Measurements from ENCODE around the gene SLC8A1.

SLC8A1 gene

DNA sequence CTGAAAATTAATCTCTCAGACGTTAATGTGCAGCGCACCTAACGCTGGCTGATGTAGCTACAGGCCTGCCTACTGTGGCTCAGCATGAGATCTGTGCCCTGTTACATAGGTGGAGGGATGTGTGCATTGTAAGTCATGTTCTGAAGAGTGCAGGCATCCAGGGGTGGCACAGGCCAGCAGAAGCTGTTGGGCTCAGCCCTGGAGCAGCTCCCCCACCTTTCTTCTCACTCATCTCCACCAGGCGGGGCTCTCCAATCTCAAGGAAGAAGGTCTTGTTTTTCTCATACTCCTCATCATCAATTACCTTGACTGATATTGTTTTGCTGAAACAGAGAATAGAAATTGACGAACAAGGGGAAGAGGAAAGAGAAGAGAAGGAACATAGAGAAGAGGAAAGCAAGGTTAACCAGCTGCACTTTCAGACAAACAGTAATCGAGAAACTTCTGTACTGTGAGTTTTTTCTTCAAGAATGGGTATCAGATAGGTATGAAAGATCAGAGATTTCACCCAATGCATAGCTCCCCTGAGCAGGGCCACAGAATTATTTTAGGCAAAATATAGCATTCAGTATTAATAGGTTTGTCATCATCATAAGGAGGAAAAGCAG is 273.6 kb downstream of the SLC8A1 start:
- DNase-seq = no peak

DNA sequence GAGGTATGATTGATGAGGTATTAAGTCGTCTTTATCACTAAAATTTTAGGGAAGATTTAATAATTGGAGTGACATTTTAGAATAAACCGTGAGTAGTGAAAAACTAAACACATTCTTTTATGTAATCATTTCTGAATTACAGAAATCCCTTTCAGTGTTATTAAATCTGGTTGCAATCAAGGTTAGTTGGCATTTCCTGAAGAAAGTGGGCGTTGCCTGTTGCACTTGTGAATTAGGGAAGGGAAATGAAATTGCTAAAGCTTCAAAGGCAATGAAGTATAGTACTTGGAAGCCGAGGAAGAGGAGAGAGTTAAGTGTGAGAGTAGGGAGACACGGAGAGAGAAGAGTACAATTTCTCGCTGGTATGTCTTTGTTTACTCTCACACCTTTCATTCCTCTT is 274.5 kb downstream of the SLC8A1 start:
- DNase-seq = no peak

DNA sequence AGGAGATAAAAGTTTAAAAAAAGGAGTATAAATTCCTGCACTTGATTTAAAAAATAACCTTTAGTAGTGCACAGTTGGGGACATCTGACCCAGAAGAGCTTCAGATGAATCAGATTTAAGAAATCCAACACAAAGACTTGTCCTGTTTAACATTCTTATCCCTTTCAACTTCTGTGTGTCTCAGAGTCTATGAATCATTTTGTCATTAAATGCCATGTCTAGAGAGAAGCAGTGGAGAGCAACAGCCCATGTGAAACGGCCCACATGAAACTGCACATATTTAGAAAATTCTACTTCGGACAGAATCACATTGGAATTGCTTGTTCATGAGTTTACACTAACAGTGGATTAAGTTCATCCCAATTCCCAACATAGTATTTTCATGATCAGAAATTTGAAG is 278.6 kb downstream of the SLC8A1 start:
- DNase-seq = no peak

DNA sequence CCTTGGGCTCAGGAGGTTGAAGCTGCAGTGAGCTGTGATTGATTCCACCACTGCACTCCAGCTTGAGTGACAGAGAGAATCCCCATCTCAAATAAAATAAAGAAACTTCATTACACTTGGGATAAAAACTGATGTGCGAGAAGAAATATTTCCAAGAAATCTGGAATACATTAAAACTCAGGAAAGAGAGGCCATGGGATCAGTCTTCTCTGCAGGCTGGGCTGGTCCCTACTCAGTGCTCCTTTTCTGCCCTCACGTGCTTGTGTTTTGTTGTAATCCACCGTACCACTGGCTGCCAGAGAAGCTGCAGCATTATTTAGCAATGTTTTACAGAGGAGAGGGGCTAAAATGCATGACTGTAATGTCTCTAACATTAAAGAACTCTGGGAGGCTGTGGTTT is 282.0 kb downstream of the SLC8A1 start:
- DNase-seq = no peak

DNA sequence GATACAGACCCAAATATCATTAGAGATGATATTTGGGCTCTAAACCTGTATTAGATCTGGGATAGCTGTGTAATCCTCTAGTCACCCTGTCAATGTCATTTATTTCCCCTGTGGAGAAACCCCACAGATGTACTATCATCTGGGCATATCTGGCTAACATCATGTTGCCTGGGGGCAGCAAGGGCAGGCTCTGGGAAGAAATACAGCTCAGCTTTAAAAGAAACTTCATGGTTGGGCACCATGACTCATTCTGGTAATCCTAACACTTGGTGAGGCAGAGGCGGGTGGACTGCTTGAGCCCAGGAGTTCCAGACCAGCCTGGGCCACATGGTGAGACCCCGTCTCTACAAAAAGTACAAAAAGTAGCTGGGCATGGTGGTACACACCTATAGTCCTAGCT is 282.5 kb downstream of the SLC8A1 start:
- no peak for DNase-seq

DNA sequence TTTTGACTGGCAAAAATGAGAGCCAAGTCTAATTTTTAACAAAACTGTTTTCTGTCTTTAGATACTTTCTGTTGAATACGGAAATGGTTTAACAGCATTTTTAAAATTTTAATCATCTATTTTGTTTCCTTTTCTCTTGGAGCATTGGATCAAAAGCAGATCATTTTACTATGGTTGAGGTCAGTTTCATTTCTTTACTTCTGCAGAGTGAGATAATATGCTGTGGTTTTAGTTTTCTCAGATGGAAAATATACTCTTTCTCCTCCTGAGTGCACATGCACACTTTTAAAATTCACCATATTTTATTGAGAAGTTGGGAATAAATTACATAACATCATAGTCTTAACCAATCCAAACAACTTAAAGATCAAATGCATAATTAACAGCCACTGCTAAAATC is 283.3 kb downstream of the SLC8A1 start:
- DNase-seq = no peak

DNA sequence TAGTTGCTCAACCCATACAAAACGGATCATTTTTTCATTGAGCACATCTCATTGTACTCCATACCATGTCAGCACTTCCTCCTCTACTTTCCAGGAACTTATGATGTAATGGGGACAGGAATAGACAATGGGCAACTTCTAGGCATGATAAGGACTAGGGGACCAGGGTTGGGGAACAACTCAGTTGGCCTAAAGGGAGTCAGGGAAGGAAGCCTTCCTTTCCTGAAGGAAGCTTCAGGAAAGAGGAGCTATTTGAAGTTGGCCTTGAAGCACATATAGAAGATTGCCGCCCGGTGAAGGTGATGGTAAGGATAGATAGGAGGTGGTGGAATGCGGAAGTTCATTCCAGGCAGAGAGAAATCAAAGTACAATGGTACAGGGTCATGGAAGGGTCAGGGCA is 283.9 kb downstream of the SLC8A1 start:
- DNase-seq = no peak

DNA sequence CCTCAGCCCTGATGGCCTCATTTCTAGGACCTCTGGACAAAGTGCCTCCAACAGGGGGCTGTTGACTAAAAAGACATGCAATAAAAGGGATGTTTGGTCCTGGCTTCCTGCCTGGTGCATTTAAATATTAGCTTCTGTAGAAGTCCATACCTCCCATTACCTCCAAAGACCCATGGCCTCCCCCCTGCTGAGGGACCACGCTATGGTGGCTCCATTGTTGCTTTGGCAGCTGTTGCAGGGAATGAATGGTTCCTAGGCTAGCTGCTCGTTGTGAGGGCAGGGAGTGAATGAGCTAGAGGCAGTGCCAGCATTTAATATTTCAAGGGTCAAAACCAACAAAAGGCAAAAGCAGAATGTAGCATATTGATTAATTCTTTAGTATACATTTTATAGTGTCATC is 285.9 kb downstream of the SLC8A1 start:
- no peak for DNase-seq

DNA sequence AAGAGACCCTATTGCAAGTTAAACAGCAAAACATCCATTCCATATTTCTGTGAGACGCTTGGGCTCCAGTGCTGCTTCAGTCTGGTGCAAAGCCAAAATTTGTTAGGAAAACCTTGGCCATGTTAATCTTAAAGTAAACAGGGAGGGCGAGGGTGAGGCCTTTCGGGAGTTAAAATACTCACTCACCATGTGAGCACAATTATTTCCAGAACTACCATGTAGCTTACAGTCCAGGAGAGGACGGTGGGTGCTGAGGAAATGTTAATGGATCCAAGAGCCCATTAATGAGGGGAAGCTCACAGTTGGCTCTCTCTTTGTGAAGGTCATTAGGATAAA is 286.4 kb downstream of the SLC8A1 start:
- DNase-seq = no peak

DNA sequence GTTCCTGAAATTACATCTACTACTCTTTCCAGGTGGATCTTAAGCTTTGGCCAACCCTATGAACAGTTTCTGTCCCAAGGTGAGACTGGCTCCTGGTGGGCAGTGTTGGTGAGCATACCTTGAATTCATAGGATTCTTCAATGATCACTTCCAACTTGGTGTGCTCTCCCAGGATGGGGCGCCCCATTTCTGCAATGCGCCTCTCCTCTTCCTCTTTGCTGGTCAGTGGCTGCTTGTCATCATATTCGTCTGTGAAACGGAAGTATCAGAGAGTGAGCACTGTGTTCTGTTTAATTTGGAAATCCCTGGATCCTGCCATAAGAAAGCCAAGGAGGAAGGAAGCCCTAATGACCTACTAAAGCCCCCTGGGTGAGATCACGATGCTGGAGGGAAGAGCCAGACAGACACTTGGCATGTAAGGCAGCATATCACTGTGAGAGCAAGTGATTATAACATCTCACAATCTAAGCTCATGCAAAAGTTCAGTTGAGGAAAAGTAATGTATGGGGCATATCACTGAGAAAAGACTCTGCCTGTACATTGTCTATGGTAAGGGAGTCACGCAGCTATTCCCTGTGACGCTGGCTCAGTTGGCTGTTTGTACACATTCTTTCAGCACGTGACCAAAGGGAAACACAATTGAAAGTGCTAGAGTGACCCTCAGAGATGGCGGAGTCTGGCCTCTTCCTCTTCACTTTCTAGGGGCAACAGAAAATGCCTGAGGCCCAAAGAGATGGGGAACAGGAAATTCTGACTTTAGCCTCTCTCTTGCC is 287.0 kb downstream of the SLC8A1 start:
- no peak for DNase-seq

DNA sequence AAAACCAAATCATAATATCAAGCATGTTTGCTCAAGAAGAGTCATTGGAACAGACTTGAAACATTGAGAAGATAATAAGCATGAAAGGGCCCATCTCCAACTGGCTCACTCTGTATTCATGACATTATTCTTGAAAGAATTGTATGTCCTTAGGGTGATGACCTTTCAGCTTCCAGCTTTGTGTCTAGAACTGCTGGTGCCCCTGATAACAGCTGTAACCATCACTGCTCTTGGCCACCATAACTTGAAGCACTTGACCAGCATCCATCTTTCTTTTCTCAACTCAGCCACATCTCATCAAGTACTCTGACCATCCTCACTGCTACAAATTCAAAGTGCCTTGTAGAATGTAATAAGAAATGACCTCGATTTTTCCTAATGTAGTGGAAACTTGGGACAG is 289.9 kb downstream of the SLC8A1 start:
- no peak for DNase-seq

DNA sequence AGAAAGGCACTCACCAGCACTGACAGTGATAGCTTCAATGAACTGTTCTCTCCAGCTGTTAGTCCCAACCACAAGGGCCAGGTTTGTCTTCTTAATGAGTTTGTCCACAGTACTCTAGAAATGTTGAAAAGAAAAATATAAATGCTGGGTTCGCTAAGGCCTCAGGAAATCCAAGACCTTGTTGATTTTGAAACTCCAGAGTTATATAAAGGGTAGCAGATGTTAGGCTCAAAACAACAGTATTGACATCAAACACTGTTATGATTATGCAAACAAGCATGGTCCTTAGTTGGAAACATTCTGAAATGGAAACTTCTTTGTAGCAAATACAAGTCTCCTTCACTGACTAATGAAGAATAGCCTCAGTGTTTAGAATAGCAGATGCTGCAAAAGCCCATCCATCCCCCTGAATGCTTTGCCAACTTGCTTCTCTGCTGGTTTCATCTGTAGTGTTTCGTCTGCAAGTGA is 291.1 kb downstream of the SLC8A1 start:
- no peak for DNase-seq

DNA sequence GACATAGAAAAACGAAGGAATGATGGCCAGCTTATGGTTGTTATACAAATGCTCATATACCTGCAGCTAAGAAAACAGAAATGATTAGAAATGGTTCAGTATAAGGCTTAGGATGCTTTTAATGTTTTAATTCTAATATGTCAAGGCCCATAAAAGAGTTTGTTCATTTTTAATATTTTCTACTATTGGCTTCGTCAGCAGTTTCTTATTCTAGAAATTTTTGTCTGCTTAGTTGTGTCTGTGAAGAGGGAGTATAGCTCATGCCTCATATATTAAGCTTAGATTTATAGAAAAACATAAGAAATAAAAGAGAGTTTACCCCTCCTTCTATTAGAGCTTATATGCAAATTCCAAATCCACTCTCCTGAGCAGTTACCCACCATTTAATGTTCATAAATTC is 292.6 kb downstream of the SLC8A1 start:
- no peak for DNase-seq

DNA sequence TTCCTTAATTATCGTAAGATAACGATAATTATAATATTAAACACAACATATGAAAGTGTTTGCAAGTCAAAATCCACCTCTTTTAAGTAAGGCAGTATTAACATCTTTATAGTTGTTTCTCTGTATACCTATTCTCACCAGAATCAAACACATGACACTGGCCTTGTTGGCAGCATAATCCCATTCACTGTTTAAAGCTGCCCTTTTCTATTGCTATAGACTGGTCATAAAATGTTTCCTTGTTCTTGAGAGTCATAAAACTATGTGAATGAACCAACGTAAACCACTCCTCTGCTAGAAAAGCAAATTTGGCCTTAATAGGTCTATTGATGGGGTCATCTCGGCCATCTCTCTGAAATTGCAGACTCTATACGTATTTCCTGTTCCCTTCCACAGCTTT is 293.1 kb downstream of the SLC8A1 start:
- no peak for DNase-seq

DNA sequence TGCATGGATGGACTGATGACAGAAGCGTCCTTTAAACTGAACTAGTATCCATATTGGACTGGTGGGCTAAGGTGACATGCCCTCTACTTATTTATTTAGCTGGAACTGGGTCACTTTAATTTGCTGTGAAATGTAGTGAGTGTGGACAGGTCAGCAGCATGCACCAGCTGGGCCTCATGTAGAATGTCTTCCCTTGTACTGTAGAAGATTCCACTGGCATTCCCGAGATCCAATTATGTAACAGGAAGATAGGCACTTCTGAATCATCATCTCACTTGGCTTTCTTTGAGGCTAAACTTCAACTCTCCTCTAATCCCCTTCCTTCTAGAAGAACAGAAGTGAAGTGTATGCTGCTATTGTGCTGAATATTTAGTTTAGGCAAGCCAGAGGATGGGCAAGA is 296.2 kb downstream of the SLC8A1 start:
- DNase-seq = no peak

DNA sequence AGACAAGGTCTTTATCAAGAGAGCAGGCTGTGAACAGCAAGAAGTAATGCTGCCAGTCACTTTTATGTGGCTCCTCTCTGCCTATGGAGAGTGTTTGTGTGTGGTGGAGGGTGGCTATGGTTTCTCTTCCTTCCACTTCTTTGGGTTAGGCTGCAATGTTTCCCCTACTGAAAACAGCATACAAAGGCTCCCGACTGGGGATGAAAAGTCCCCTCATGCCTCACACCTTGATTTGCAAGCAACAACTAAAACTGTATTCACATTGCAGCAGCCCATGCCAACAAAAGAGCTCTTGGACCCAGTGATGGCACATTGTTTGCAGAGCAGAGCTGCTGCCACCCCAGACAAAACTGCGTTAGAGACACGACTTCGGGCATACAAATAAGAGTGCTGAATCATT is 301.6 kb downstream of the SLC8A1 start:
- no peak for DNase-seq

DNA sequence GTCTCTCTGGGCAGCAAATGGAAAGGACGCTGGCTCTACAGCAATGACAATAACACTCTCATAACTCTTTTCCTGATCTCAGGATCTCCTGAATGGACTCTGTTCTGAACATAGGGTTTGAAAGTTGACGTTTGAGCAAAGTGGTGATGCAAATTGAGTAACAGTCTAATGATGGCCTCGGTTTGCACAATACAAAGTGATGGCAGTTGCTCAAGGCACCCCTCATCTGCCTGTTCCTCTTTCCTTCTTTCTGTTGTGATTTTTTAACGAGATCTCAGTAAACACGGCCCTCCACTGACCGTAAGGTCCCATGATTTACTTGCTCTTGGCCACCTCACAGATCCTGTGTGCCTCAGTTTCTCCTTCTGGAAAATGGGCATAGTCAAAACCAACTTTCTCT is 303.6 kb downstream of the SLC8A1 start:
- DNase-seq = no peak

DNA sequence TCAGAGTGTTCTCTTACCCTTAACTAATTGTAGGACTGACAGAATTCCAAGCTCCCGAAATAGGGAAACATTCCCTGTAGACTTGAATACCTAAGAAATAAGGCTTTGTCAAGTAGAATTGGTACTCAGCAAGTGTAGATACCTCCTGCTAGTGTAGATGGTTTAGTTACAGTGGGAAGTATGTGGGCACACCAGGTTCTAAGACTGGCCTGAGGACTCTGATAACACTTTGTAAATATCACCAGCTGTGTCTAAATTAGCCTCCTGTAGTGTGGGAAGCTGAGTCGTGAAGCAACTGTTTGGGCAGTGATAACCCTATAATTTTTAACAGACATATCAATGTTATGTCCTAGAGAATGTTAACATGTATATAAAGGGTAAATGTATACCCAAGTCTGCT is 304.5 kb downstream of the SLC8A1 start:
- DNase-seq = no peak

DNA sequence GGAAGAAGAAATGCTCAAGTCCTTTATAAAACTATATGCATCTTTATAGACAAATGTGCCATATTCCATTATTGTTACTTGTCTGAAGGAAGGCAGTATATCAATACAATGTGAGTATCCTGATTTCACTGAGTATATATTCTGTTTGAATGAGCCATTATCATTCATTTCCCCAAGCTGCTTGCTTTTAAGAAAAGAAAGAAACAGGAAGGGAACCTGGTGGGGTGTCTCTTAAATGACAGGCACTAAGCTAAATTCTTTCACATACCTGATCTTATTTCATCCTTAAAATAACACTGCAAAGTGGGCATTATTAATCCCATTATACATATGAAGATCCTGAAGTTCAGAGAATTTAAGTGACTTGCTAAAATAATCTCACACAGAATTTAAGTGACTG is 307.9 kb downstream of the SLC8A1 start:
- DNase-seq = no peak

DNA sequence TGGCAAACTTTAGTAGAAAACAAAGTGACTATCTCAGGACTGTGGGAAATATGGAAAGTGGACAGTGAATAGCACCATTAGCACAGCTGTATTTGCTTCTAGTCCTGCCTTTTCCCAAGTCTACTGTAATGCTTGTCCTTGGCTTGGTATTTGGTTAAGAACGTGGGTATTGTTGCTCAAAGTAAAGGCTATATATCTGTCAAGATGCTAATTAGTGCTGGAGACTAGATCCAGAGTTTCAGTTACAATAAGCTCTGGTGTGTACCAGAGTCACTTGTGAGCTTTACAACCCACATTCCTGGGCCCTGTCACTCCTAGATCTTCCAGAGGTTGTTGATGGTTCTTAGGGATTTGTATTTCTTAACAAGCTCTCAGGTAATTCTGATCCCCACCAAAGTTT is 313.6 kb downstream of the SLC8A1 start:
- no peak for DNase-seq

DNA sequence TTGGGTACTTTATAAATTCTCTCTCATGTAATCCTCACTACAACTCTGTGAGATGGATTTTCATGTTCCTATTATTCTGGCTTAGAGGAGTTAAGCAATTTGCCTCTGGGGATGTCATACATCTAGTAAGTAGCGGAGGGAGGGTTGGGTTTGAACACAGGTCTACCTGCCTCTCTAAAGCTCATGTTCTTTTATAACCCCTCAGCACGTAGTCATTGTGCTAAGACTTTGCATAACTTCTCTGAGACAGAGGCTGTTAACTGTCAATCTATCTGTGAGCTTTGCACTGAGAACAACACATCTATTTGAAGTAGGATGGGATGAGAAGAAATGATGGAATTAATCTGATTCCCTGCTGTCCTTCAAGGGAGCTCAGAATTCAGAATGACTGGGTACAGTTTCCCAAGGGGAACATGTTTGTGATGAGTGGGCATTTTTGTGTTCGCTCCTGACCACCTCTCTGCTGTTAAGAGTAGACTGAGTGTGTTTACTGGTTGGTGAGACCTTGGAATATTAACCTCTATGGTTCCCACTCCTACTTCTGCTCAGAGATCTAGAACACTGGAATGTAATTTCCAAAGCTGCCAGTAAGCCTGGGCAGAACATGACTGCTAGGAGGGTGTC is 320.7 kb downstream of the SLC8A1 start:
- DNase-seq = no peak

DNA sequence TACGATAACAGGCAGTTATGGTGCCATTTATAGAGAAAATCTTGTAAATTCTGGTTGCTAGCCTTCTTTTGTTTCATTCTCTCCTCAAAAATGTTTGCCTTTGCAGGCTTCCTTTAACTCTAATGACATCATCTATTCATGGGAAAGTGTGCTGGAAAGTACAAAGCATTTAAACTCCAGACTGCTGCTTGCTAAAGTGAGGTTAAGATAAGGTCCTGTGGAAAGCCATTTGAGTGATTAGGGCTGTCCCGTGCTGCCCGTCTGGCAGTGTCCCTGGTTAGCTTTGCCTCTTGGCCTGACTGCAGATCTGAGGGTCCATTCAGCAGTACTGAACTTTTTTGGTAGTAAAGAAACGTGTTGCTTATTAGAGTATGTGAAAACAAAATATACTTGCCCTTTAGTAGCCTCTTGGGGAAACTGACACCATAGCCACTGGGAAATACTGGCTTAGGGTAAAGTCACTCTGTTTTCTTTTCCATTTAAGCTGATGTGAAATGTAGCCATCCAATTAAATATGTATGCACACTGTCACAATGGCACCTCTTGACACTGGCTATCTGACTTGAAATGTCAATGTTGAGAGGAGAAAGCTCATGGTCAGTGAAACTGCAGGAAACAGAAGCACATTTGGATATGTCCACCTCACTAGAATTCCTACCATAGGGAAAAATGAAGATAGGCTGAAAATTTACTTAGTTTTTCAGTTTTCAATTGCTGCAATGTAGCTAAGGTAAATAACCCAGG is 321.5 kb downstream of the SLC8A1 start:
- DNase-seq = no peak

DNA sequence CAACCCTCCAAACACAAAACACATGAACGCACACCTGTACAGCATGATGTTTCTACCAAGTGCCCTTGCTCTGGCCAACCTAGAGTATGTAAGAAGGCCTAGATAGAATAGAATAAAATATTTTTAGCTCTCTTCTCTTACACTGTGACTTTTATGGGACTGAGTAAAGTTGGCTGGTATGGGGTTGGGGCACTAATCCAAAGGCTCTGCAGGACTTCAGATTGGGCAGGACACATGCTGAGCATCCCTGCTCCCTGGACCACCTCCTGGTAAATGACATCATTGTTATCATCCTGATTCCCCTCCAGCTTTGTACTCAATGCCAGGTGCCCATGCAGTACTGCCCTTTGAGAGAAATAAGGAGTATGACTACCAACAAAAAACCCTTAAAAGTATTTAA is 322.2 kb downstream of the SLC8A1 start:
- DNase-seq = no peak

DNA sequence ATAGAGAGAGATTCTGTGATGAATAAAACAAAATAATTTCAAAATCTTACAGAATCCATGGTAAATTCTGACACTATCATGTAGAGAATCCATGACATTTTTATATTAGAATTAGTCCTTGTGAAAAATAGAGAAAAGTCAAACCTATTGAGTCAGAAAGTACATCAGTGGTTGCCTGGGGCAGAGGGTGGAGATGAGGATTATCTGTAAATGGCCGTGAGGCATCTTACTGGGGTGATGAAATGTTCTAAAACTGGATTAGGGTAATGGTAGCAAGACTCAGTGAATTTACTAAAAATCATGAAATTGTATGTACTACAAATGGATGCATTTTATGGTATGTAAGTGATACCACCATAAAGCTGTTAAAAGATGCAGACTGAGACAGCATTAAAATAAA is 323.1 kb downstream of the SLC8A1 start:
- no peak for DNase-seq

All from stimulated activated CD4-positive, alpha-beta T cell treated with anti-CD3 and anti-CD28 coated beads, Interleukin-2, amount 100 ng/mL, for 48 hours (primary cell).